HG02884 (cell line): ENCODE measurements around the gene TIMM17B.
A peak's percentile ranks its signal among the peaks of the same experiment; 100 is the strongest.

Source experiments
- ATAC-seq: cut with Tn5 transposase; IDR thresholded peaks from one replicate; pipeline ENCODE4 v1.9.1; 2021; ENCODE audit warnings: mild to moderate bottlenecking, moderate library complexity; ENCODE audit not compliant: unreplicated experiment

The TIMM17B gene

GRCh38 chrX:48897625-48898306 is at the start of gene TIMM17B, which contains the start of gene PQBP1:
TSS of gene TIMM17B (minus strand) at chrX:48897768. CDS start at chrX:48897749, 19 bp downstream.
TSS of gene PQBP1 (plus strand) at chrX:48897930. CDS start at chrX:48898510, 580 bp downstream.
- ATAC-seq = peak; percentile 90

- no peak for ATAC-seq
Observed at GRCh38 chrX:48945517-48946348, 48.2 kb upstream of the TIMM17B start.

GRCh38 chrX:48942895-48943294 is 45.3 kb upstream of the TIMM17B start:
- ATAC-seq = no peak

- no peak for ATAC-seq
Observed at GRCh38 chrX:48940404-48940955, 42.9 kb upstream of the TIMM17B start.

- no peak for ATAC-seq
Observed at GRCh38 chrX:48939524-48940228, 42.1 kb upstream of the TIMM17B start.

- ATAC-seq = peak; percentile 39
Observed at GRCh38 chrX:48938721-48939425, 41.3 kb upstream of the TIMM17B start.

- peak; percentile 43 for ATAC-seq
Observed at GRCh38 chrX:48937054-48937907, 39.7 kb upstream of the TIMM17B start.

- peak; percentile 1 for ATAC-seq
Observed at GRCh38 chrX:48936429-48937053, 39.0 kb upstream of the TIMM17B start.

GRCh38 chrX:48935301-48935670 is 37.7 kb upstream of the TIMM17B start:
- no peak for ATAC-seq

GRCh38 chrX:48934581-48935300 is 37.2 kb upstream of the TIMM17B start:
- ATAC-seq = no peak

- peak; percentile 38 for ATAC-seq
Observed at GRCh38 chrX:48933757-48934156, 36.2 kb upstream of the TIMM17B start.

- no peak for ATAC-seq
Observed at GRCh38 chrX:48927736-48928382, 30.3 kb upstream of the TIMM17B start.

GRCh38 chrX:48927123-48927522 is 29.6 kb upstream of the TIMM17B start:
- no peak for ATAC-seq

GRCh38 chrX:48924270-48924669 is 26.7 kb upstream of the TIMM17B start:
- ATAC-seq = no peak

GRCh38 chrX:48923771-48924170 is 26.2 kb upstream of the TIMM17B start:
- ATAC-seq = no peak

GRCh38 chrX:48920718-48921104 is 23.1 kb upstream of the TIMM17B start:
- no peak for ATAC-seq

GRCh38 chrX:48919947-48920717 is 22.6 kb upstream of the TIMM17B start:
- no peak for ATAC-seq
